GM13977 (cell line): ENCODE data around the gene KRTAP10-8.
"Not testable (repeated sequence)": the region's sequence is repeated elsewhere in the genome, so short reads cannot be mapped to it uniquely, and the experiment has no call there.

Experiments used
- DNase-seq: peaks from one replicate; pipeline ENCODE4 v3.0.0; 2012; ENCODE audit warnings: low spot score
- CTCF ChIP-seq: IDR thresholded peaks from 2 replicates; pipeline ENCODE4 v1.5.1; 2012; ENCODE audit warnings: mild to moderate bottlenecking, control low read depth; ENCODE audit not compliant: insufficient read depth; ENCODE audit errors: extremely low read depth, missing control alignments
- in situ Hi-C: fragments of 300-500 bp; cut with MboI; formaldehyde crosslinking; loops from one replicate; pipeline ENCODE4 v1.12.0; 2022; ENCODE audit warnings: low sequenced_read_pairs, low pct_unique_long_range_greater_than_20kb, mixed read lengths, inconsistent platforms; ENCODE audit not compliant: unreplicated experiment

Gene KRTAP10-8

GRCh38 chr21:44656868-44657267 lies 45.0 kb downstream of the KRTAP10-8 start:
- no peak for TF ChIP-seq CTCF
- in situ Hi-C loops: no loop called here
- no peak for DNase-seq

- in situ Hi-C loops: no loop called here
- no peak for DNase-seq
- TF ChIP-seq CTCF: no peak
These were observed 46.0 kb downstream of the KRTAP10-8 start, which contains the start of gene KRTAP12-3 for GRCh38 chr21:44657635-44658540. KRTAP12-3 (plus strand) TSS chr21:44657932; CDS start chr21:44657980, 48 bp downstream.

- TF ChIP-seq CTCF: no peak
- in situ Hi-C loops: no loop called here
- no peak for DNase-seq
These were observed 46.6 kb downstream of the KRTAP10-8 start for GRCh38 chr21:44658541-44658910.

GRCh38 chr21:44658913-44659595 lies 47.2 kb downstream of the KRTAP10-8 start:
- in situ Hi-C loops: no loop called here
- no peak for DNase-seq
- no peak for TF ChIP-seq CTCF

- DNase-seq, in situ Hi-C loops: not testable (repeated sequence)
These were observed 49.7 kb downstream of the KRTAP10-8 start for GRCh38 chr21:44661567-44661966.
